GM12864 (cell line): ENCODE data around the gene TMEM184C.

Source experiments
- DNase-seq: peaks from one replicate; pipeline ENCODE4 v3.0.0-alpha.2; 2011; ENCODE audit warnings: low read depth
- H3K4me3 ChIP-seq: 2 replicates; pipeline ENCODE4 v1.5.1; 2011; ENCODE audit warnings: mild to moderate bottlenecking, low read depth, low read length, control low read depth
- TF ChIP-seq, protein P1 (sequence below): IDR thresholded peaks from 2 replicates; pipeline ENCODE4 v1.5.1; 2011; ENCODE audit warnings: low read depth, mild to moderate bottlenecking, moderate library complexity, low read length, control low read depth, inconsistent platforms; ENCODE audit errors: missing control alignments

Gene TMEM184C

DNA sequence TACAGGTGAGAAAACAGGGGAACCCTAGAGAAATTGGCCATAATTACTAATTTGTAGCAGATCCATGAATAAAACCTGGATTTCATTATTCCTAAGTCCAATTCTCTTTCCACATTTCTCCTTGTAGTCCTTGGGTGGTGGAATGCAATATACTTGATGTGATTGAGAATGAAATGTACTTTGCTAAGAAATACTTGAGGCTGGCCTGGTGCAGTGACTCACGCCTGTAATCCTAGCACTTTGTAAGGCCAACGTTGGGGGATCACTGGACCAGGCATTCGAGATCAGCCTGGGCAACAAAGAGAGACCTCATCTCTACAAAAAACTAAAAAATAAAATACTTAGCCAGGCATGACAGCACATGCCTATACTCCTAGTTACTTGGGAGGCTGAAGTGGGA, 15.9 kb downstream of the TMEM184C start:
- TF ChIP-seq, protein P1, sequence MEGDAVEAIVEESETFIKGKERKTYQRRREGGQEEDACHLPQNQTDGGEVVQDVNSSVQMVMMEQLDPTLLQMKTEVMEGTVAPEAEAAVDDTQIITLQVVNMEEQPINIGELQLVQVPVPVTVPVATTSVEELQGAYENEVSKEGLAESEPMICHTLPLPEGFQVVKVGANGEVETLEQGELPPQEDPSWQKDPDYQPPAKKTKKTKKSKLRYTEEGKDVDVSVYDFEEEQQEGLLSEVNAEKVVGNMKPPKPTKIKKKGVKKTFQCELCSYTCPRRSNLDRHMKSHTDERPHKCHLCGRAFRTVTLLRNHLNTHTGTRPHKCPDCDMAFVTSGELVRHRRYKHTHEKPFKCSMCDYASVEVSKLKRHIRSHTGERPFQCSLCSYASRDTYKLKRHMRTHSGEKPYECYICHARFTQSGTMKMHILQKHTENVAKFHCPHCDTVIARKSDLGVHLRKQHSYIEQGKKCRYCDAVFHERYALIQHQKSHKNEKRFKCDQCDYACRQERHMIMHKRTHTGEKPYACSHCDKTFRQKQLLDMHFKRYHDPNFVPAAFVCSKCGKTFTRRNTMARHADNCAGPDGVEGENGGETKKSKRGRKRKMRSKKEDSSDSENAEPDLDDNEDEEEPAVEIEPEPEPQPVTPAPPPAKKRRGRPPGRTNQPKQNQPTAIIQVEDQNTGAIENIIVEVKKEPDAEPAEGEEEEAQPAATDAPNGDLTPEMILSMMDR, result no peak
- H3K4me3 ChIP-seq, result no peak overlapping the region
- no peak for DNase-seq

DNA sequence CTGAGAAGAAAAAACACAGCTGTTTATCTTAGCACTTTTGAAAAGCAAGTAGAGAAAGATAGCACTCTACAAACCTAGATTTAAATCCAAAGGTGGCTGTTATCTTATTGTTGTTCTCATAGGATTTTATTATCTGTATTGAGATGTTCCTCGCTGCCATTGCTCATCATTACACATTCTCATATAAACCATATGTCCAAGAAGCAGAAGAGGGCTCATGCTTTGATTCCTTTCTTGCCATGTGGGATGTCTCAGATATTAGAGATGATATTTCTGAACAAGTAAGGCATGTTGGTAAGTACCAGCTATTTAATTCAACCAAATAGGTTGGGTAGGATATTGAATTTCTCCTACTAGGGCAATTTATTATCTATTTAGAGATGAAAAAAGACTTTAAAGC, 16.4 kb downstream of the TMEM184C start:
- H3K4me3 ChIP-seq, result no peak overlapping the region
- TF ChIP-seq, protein P1, result no peak
- DNase-seq, result no peak

DNA sequence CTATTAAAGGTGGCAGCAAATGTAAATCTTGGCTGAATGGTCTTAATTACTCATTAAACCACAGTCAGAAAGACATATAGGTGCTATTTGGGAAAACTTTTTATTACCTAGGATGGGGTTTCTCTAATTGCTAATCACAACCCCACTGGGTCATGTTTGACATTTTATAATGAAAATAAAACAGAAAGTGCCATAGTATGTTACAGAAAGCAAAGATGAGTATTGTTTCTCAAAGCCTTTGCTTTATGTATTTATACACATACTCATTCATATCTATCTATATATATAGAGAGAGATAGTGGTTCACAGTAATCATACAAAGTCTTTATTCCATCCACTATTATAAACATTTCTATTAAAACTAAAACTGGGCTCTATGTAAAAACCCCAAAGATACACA, 18.2 kb downstream of the TMEM184C start:
- no peak overlapping the region for H3K4me3 ChIP-seq
- TF ChIP-seq, protein P1, result no peak

DNA sequence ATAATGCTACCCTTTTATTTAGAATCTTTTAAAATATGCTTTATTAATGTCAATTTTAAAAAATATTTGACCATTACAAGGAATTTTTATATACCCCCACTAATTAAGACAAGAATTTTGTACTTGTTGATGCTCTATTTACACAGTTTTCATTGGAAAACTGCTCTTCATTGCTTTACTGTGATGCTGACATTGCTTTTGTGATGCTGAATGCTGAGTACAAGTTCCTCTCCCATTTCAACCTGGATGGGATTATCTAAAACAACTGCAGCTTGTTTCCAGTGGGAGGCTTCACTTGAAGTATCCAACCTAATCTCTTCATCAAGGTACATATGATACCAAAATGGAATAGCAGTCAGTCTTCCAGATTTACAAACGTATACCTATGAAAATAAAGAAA, 21.2 kb downstream of the TMEM184C start:
- TF ChIP-seq, protein P1, result no peak
- no peak overlapping the region for H3K4me3 ChIP-seq

More for the DNA sequence above, 18.2 kb downstream of the TMEM184C start:
- DNase-seq, result no peak

DNA sequence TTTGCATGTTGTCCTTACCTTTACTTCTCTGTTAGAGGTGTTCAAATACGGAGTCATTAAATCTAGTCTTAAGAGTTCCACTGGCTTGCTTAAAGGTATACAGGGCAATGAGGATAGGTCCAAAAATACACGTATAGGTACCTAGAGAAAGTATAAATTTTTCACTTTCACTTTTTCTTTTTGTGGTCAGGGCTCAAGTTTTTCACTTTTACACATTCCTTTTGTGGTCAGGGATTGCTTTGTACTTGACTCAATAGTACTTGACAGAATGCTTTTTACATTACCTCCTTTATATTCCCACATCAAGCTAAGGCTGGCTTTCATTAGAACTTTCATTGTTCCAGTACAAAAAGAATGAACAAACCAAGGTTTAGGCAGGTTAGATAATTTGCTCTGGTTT, 21.7 kb downstream of the TMEM184C start:
- DNase-seq, result no peak
- no peak overlapping the region for H3K4me3 ChIP-seq
- TF ChIP-seq, protein P1, result no peak

More for the DNA sequence above, 21.2 kb downstream of the TMEM184C start:
- DNase-seq, result no peak

DNA sequence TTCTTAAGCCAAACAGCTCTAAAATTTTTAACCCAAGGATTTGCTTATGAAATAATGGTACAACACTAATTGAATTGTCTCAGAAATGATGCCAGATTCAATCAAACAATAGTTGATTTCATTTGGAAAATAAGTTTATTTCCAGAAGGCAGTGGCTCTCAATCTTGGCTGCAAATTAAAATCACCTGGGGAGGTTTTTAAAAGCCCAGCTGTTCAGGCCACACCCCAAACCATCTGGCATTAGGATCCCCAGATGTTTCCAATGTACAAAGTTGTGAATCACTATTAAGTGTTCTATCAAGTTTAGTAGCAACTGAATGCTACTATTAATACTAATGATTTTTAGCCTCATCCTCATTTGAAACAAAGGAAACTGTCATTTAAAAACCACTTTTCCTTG, 22.2 kb downstream of the TMEM184C start:
- TF ChIP-seq, protein P1, result no peak
- H3K4me3 ChIP-seq, result no peak overlapping the region
- no peak for DNase-seq

DNA sequence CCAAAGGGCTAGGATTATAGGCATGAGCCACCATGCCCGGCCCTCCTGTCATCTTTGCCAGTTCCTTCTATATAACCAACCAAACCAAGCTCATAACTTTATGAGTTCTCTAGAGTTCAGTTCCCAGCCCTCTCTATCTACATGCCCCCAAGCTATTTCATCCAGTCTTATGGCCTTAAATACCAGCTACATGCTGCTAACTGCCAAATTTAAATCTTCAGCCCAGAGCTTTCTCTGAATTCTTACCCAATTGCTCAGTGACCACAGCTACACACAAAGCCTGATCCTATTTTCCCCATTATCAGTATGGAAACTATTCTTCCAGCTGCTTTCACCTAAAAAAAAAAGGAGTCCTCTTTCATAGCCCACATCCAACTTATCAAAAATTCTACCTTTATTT, 23.1 kb downstream of the TMEM184C start:
- DNase-seq, result no peak
- no peak overlapping the region for H3K4me3 ChIP-seq
- TF ChIP-seq, protein P1, result no peak
